ENCODE measurements around the gene RBL2. TPM values are rescaled to one million over a fixed set of nuclear protein-coding genes. Genes with fewer than 3 reads are reported as not detected.

RBL2 gene
- total and polyA plus RNA-seq, 9 of the 15 experiments (the other 6 are each of a cell fraction or from before 2014, with no cell fraction given): 7.8 to 76.3 (median 28.5) TPM

GRCh38 chr16:53445534-53445933 lies 11.3 kb downstream of the RBL2 start:
- in situ Hi-C loops (cut with MboI) (no loop called here), intact Hi-C loops (cut with micrococcal nuclease) (no loop called here)
- no peak overlapping the region for H3K4me3 ChIP-seq
- H2AFZ ChIP-seq (ENCODE audit: low read depth, low read length): no peak overlapping the region
- H3K4me2 ChIP-seq (ENCODE audit: insufficient read depth, low read length): no peak overlapping the region
- no peak overlapping the region for H3K27ac ChIP-seq (ENCODE audit: extremely low read depth, low read depth, low read length)
- no peak overlapping the region for H3K9ac ChIP-seq (ENCODE audit: insufficient read depth in 1 of 2, low read depth in 2 of 2, low read length in 2 of 2)
- no peak for ATAC-seq
- H3K79me2 ChIP-seq (ENCODE audit: control insufficient read depth, insufficient read depth, low read length): no peaks in the 10 kb centered on the region
- TSS peak; percentile 7 for BruUV-seq (replicated peaks)
- H3K9me3 ChIP-seq (replicated peaks; ENCODE audit: control insufficient read depth, insufficient read depth, low read depth, low read length): no peaks in the 10 kb centered on the region
- no peak for DNase-seq (ENCODE audit: extremely low read depth in 1 of 4, low spot score in 3 of 4)
- H4K20me1 ChIP-seq (replicated peaks; ENCODE audit: control insufficient read depth, insufficient read depth, low read length): no peaks in the 10 kb centered on the region
- 94% methylated on average over 5 of the region's 5 CpGs for WGBS (ENCODE audit: insufficient coverage, low coverage, missing lambda C conversion rate)
- no peak for FAIRE-seq
- H3K36me3 ChIP-seq (ENCODE audit: control insufficient read depth, insufficient read depth, low read length): peaks cover 37% of the 10 kb centered on the region; the same call in 2 of the 3 replicates
- no peaks in the 10 kb centered on the region for H3K27me3 ChIP-seq (ENCODE audit: control insufficient read depth in 2 of 2, insufficient read depth in 2 of 2, low read length in 2 of 2)
- ChIA-PET CTCF (ENCODE audit: low intra/inter-chr PET ratio) (no interaction called here), POLR2A (interaction anchor here (1.4 kb wide), 1 partner anchor 9 kb away, joined by 3 read pairs; no protein-coding TSS in a partner anchor)
- no peaks in the 10 kb centered on the region for H3K9me1 ChIP-seq (ENCODE audit: control insufficient read depth, insufficient read depth, low read length)
- no peaks in the 10 kb centered on the region for H3K4me1 ChIP-seq (replicated peaks in 1 of 2; ENCODE audit: control insufficient read depth in 2 of 2, insufficient read depth in 2 of 2, low read length in 2 of 2)
- TF ChIP-seq RBFOX2 (IDR thresholded peaks at IDR 0.05; ENCODE audit: low read depth, low read length): no peak
- no peak for TF ChIP-seq ZNF75A (CRISPR knock-in tag; IDR thresholded peaks at IDR 0.05)
- TF ChIP-seq ZNF444 (CRISPR knock-in tag; IDR thresholded peaks at IDR 0.05): no peak
- TF ChIP-seq SMAD4 (CRISPR knock-in tag; conservative IDR thresholded peaks at IDR 0.05): no peak
- TF ChIP-seq, protein P1, sequence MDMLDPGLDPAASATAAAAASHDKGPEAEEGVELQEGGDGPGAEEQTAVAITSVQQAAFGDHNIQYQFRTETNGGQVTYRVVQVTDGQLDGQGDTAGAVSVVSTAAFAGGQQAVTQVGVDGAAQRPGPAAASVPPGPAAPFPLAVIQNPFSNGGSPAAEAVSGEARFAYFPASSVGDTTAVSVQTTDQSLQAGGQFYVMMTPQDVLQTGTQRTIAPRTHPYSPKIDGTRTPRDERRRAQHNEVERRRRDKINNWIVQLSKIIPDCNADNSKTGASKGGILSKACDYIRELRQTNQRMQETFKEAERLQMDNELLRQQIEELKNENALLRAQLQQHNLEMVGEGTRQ (CRISPR knock-in tag; IDR thresholded peaks at IDR 0.05): no peak
- TF ChIP-seq ZNF778 (CRISPR knock-in tag; IDR thresholded peaks at IDR 0.05): no peak
- no peak for TF ChIP-seq ZNF224 (CRISPR knock-in tag; IDR thresholded peaks at IDR 0.05)
- TF ChIP-seq ELK3 (CRISPR knock-in tag; IDR thresholded peaks at IDR 0.05): no peak
- TF ChIP-seq KDM1A (IDR thresholded peaks at IDR 0.05): no peak
- no peak for TF ChIP-seq CBX2 (IDR thresholded peaks at IDR 0.05; ENCODE audit: insufficient read depth, low read length, poor library complexity, severe bottlenecking)
- no peak for TF ChIP-seq USF1 (CRISPR knock-in tag; IDR thresholded peaks at IDR 0.05)
- TF ChIP-seq, protein P2, sequence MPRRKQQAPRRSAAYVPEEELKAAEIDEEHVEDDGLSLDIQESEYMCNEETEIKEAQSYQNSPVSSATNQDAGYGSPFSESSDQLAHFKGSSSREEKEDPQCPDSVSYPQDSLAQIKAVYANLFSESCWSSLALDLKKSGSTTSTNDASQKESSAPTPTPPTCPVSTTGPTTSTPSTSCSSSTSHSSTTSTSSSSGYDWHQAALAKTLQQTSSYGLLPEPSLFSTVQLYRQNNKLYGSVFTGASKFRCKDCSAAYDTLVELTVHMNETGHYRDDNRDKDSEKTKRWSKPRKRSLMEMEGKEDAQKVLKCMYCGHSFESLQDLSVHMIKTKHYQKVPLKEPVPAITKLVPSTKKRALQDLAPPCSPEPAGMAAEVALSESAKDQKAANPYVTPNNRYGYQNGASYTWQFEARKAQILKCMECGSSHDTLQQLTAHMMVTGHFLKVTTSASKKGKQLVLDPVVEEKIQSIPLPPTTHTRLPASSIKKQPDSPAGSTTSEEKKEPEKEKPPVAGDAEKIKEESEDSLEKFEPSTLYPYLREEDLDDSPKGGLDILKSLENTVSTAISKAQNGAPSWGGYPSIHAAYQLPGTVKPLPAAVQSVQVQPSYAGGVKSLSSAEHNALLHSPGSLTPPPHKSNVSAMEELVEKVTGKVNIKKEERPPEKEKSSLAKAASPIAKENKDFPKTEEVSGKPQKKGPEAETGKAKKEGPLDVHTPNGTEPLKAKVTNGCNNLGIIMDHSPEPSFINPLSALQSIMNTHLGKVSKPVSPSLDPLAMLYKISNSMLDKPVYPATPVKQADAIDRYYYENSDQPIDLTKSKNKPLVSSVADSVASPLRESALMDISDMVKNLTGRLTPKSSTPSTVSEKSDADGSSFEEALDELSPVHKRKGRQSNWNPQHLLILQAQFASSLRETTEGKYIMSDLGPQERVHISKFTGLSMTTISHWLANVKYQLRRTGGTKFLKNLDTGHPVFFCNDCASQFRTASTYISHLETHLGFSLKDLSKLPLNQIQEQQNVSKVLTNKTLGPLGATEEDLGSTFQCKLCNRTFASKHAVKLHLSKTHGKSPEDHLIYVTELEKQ (CRISPR knock-in tag; IDR thresholded peaks at IDR 0.05): no peak
- TF ChIP-seq ELF4 (CRISPR knock-in tag; IDR thresholded peaks at IDR 0.05): no peak
